Hepatocyte (in vitro differentiated cells): ENCODE measurements around the gene ROPN1B. TPM values are rescaled to one million over a fixed set of nuclear protein-coding genes. Genes with fewer than 3 reads are reported as not detected.
"Not testable (repeated sequence)": the region's sequence is repeated elsewhere in the genome, so short reads cannot be mapped to it uniquely, and the experiment has no call there.

Experiments
- DNase-seq: peaks from one replicate; pipeline ENCODE4 v3.0.0-alpha.2; 2016; ENCODE audit warnings: low spot score
- H2AFZ ChIP-seq: fragments of 200-600 bp; sonication (generic); 2 replicates; pipeline ENCODE4 v1.6.0; 2016; ENCODE audit warnings: antibody characterized with exemption, mild to moderate bottlenecking
- H3K27ac ChIP-seq: fragments of 200-600 bp; sonication (generic); 2 replicates; pipeline ENCODE4 v1.5.1; 2016; ENCODE audit warnings: mild to moderate bottlenecking
- H3K27me3 ChIP-seq: fragments of 200-600 bp; sonication (generic); 2 replicates; pipeline ENCODE4 v1.6.1; 2016
- H3K36me3 ChIP-seq: fragments of 200-600 bp; sonication (generic); replicated peaks from 2 replicates; pipeline ENCODE4 v1.5.1; 2016; ENCODE audit warnings: low read depth; ENCODE audit not compliant: insufficient read depth
- H3K4me1 ChIP-seq: fragments of 200-600 bp; sonication (generic); 2 replicates; pipeline ENCODE4 v1.5.1; 2016; ENCODE audit warnings: mild to moderate bottlenecking, moderate library complexity; ENCODE audit not compliant: insufficient read depth
- H3K4me2 ChIP-seq: fragments of 200-600 bp; sonication (generic); 2 replicates; pipeline ENCODE4 v1.6.0; 2016
- H3K4me3 ChIP-seq: fragments of 200-600 bp; sonication (generic); 2 replicates; pipeline ENCODE4 v1.5.1; 2016; ENCODE audit warnings: mild to moderate bottlenecking
- H3K79me2 ChIP-seq: fragments of 200-600 bp; sonication (generic); 2 replicates; pipeline ENCODE4 v1.6.0; 2017; ENCODE audit warnings: mild to moderate bottlenecking
- H3K9me2 ChIP-seq: fragments of 200-600 bp; sonication (generic); replicated peaks from 2 replicates; pipeline ENCODE4 v1.6.0; 2017; ENCODE audit warnings: mild to moderate bottlenecking; ENCODE audit not compliant: insufficient read depth
- H3K9me3 ChIP-seq: fragments of 200-600 bp; sonication (generic); 2 replicates; pipeline ENCODE4 v1.5.1; 2016; ENCODE audit warnings: low read depth, mild to moderate bottlenecking
- H4K20me1 ChIP-seq: fragments of 200-600 bp; sonication (generic); 2 replicates; pipeline ENCODE4 v1.6.0; 2016; ENCODE audit warnings: mild to moderate bottlenecking; ENCODE audit not compliant: insufficient read depth, poor library complexity, severe bottlenecking
- CTCF ChIP-seq: fragments of 200-600 bp; sonication (generic); IDR thresholded peaks from 2 replicates; pipeline ENCODE4 v1.5.1; 2016; ENCODE audit warnings: antibody characterized with exemption, mild to moderate bottlenecking; ENCODE audit not compliant: poor library complexity
- EZH2 ChIP-seq: fragments of 200-600 bp; sonication (generic); IDR thresholded peaks from 2 replicates; pipeline ENCODE4 v1.6.1; 2016; ENCODE audit warnings: antibody characterized with exemption, mild to moderate bottlenecking, borderline replicate concordance
- EZH2phosphoT487 ChIP-seq: fragments of 200-600 bp; sonication (generic); IDR thresholded peaks from one replicate; pipeline ENCODE4 v1.6.1; 2018; ENCODE audit warnings: antibody characterized with exemption, mild to moderate bottlenecking, low read depth, moderate library complexity; ENCODE audit not compliant: unreplicated experiment, severe bottlenecking
- whole genome bisulfite sequencing: methylation state at CpG from one replicate; pipeline ENCODE4 v1.1.6; 2016; ENCODE audit warnings: low lambda C conversion rate; ENCODE audit errors: missing lambda C conversion rate; 5-methylcytosine and 5-hydroxymethylcytosine counted together
- polyA plus RNA-seq: library from polyadenylated mRNA; unstranded; fragments of >200 nt; fragmentation: Nextera tagmentation; extraction: Ambion mirVana; gene quantifications from 2 replicates; pipeline ENCODE4 v1.2.1, GENCODE V29; 2016
- total RNA-seq: library from RNA; depleted of rRNA; stranded (reverse); fragments of >200 nt; gene quantifications from 2 replicates; pipeline ENCODE4 v1.2.3, GENCODE V29; 2014

ROPN1B gene
- total and polyA plus RNA-seq, 2 experiments from 2014 or later = not detected

GRCh38 chr3:125960066-125960424 lies 8.9 kb upstream of the ROPN1B start:
- peaks cover under 1% of the 10 kb centered on the region for H3K27me3 ChIP-seq
- no peaks in the 10 kb centered on the region for H4K20me1 ChIP-seq
- no peaks in the 10 kb centered on the region for H3K4me1 ChIP-seq
- H3K36me3 ChIP-seq = no peaks in the 10 kb centered on the region
- no peak for DNase-seq
- no peaks in the 10 kb centered on the region for H3K9me3 ChIP-seq
- WGBS = 97% methylated on average over 14 of the region's 14 CpGs
- no peaks in the 10 kb centered on the region for H3K9me2 ChIP-seq
- no peaks in the 10 kb centered on the region for H3K79me2 ChIP-seq
- no peak overlapping the region for H3K27ac ChIP-seq
- H3K4me2 ChIP-seq = no peak overlapping the region
- no peak for TF ChIP-seq EZH2
- no peak for TF ChIP-seq CTCF
- no peak for TF ChIP-seq EZH2phosphoT487
- no peak overlapping the region for H3K4me3 ChIP-seq
- no peak overlapping the region for H2AFZ ChIP-seq

GRCh38 chr3:125960456-125961288 lies 8.3 kb upstream of the ROPN1B start:
- Histone ChIP-seq H3K27me3 (peaks cover 3% of the 10 kb centered on the region), H2AFZ (no peak overlapping the region), H3K4me3 (no peak overlapping the region), H3K4me2 (no peak overlapping the region), H4K20me1 (no peaks in the 10 kb centered on the region), H3K9me2 (no peaks in the 10 kb centered on the region), H3K27ac (no peak overlapping the region), H3K9me3 (no peaks in the 10 kb centered on the region), H3K36me3 (no peaks in the 10 kb centered on the region), H3K4me1 (no peaks in the 10 kb centered on the region), H3K79me2 (no peaks in the 10 kb centered on the region)
- 96% methylated on average over 11 of the region's 11 CpGs for WGBS
- DNase-seq = no peak
- no peak for TF ChIP-seq EZH2
- no peak for TF ChIP-seq CTCF
- no peak for TF ChIP-seq EZH2phosphoT487

- no peak overlapping the region for H2AFZ ChIP-seq
- no peaks in the 10 kb centered on the region for H3K36me3 ChIP-seq
- no peaks in the 10 kb centered on the region for H4K20me1 ChIP-seq
- no peaks in the 10 kb centered on the region for H3K4me1 ChIP-seq
- TF ChIP-seq EZH2phosphoT487 (no peak), CTCF (no peak), EZH2 (no peak)
- no peak overlapping the region for H3K27ac ChIP-seq
- H3K27me3 ChIP-seq = peaks cover 3% of the 10 kb centered on the region
- H3K4me2 ChIP-seq = no peak overlapping the region
- H3K4me3 ChIP-seq = no peak overlapping the region
- no peaks in the 10 kb centered on the region for H3K9me2 ChIP-seq
- H3K9me3 ChIP-seq = no peaks in the 10 kb centered on the region
- WGBS = 93% methylated on average over 6 of the region's 6 CpGs
- DNase-seq = no peak
- H3K79me2 ChIP-seq = no peaks in the 10 kb centered on the region
Observed at GRCh38 chr3:125961289-125961589, 7.7 kb upstream of the ROPN1B start.

GRCh38 chr3:125963834-125964233 lies 5.1 kb upstream of the ROPN1B start:
- peaks cover 15% of the 10 kb centered on the region for H3K27me3 ChIP-seq
- 83% methylated on average over 1 of the region's 1 CpG for WGBS
- not testable (repeated sequence) for DNase-seq, H3K79me2 ChIP-seq, H3K9me2 ChIP-seq, H3K4me2 ChIP-seq, H3K9me3 ChIP-seq, H3K4me1 ChIP-seq, H2AFZ ChIP-seq, H4K20me1 ChIP-seq, H3K27ac ChIP-seq, H3K4me3 ChIP-seq, H3K36me3 ChIP-seq
